ENCODE results near the gene EP400. TPM values are rescaled to one million over a fixed set of nuclear protein-coding genes. Genes with fewer than 3 reads are reported as not detected.

EP400 gene
- polyA plus RNA-seq, 1 donor (not counting 4 experiments of a cell fraction or from before 2014, with no cell fraction given): 4.1 TPM

- no peak for TF ChIP-seq CTCF (optimal IDR thresholded peaks at IDR 0.05 in 1 of 3, IDR thresholded peaks at IDR 0.05 in 1 of 3, conservative IDR thresholded peaks at IDR 0.05 in 1 of 3; ENCODE audit: extremely low read depth in 1 of 3, insufficient read depth in 2 of 3, low read length in 3 of 3)
- no peak for TF ChIP-seq EZH2 (IDR thresholded peaks at IDR 0.05; ENCODE audit: low read length)
- no peak overlapping the region for H2AFZ ChIP-seq (ENCODE audit: control insufficient read depth, low read length)
- DNase-seq (ENCODE audit: low read depth, low spot score) (no peak), FAIRE-seq (no peak)
- H3K79me2 ChIP-seq (ENCODE audit: control insufficient read depth, insufficient read depth, low read length): no peaks in the 10 kb centered on the region
- H3K9me1 ChIP-seq (ENCODE audit: control insufficient read depth, extremely low read depth, insufficient read depth, low read length): no peaks in the 10 kb centered on the region
- dilution Hi-C loops (cut with MboI; ENCODE audit: extremely low pct_ligation_motif_present, low sequenced_read_pairs): no loop called here
- no peaks in the 10 kb centered on the region for H4K20me1 ChIP-seq (ENCODE audit: control insufficient read depth, extremely low read depth, insufficient read depth, low read length)
- no peak overlapping the region for H3K9ac ChIP-seq (ENCODE audit: control insufficient read depth, extremely low read depth, insufficient read depth, low read length)
- no peak overlapping the region for H3K27ac ChIP-seq (ENCODE audit: control insufficient read depth, insufficient read depth, low read length)
- no peaks in the 10 kb centered on the region for H3K4me1 ChIP-seq (ENCODE audit: control insufficient read depth, extremely low read depth, insufficient read depth, low read length)
- no peak overlapping the region for H3K4me2 ChIP-seq (ENCODE audit: control insufficient read depth, extremely low read depth, insufficient read depth, low read depth, low read length)
- peaks cover 18 to 28% of the 10 kb centered on the region in 2 experiments for H3K36me3 ChIP-seq (ENCODE audit: control insufficient read depth in 2 of 2, extremely low read depth in 1 of 2, insufficient read depth in 2 of 2, low read length in 2 of 2)
- H3K27me3 ChIP-seq (ENCODE audit: control insufficient read depth, extremely low read depth, insufficient read depth, low read length): no peaks in the 10 kb centered on the region
- H3K9me3 ChIP-seq (ENCODE audit: control insufficient read depth, low read depth, low read length): no peaks in the 10 kb centered on the region
- H3K4me3 ChIP-seq (ENCODE audit: control insufficient read depth in 2 of 3, extremely low read depth in 1 of 3, insufficient read depth in 2 of 3, low read depth in 1 of 3, low read length in 3 of 3): no peak overlapping the region
These were observed 80.8 kb downstream of the EP400 start for GRCh38 chr12:132030367-132031038.

GRCh38 chr12:132033627-132034026 lies 83.9 kb downstream of the EP400 start:
- FAIRE-seq (no peak), DNase-seq (ENCODE audit: low read depth, low spot score) (no peak)
- TF ChIP-seq CTCF (optimal IDR thresholded peaks at IDR 0.05 in 1 of 3, IDR thresholded peaks at IDR 0.05 in 1 of 3, conservative IDR thresholded peaks at IDR 0.05 in 1 of 3; ENCODE audit: extremely low read depth in 1 of 3, insufficient read depth in 2 of 3, low read length in 3 of 3) (no peak), EZH2 (IDR thresholded peaks at IDR 0.05; ENCODE audit: low read length) (no peak)
- dilution Hi-C loops (cut with MboI; ENCODE audit: extremely low pct_ligation_motif_present, low sequenced_read_pairs): no loop called here
- no peak overlapping the region for H3K9ac ChIP-seq (ENCODE audit: control insufficient read depth, extremely low read depth, insufficient read depth, low read length)
- H3K4me3 ChIP-seq (ENCODE audit: control insufficient read depth in 2 of 3, extremely low read depth in 1 of 3, insufficient read depth in 2 of 3, low read depth in 1 of 3, low read length in 3 of 3): no peak overlapping the region
- no peak overlapping the region for H3K4me2 ChIP-seq (ENCODE audit: control insufficient read depth, extremely low read depth, insufficient read depth, low read depth, low read length)
- H3K36me3 ChIP-seq (ENCODE audit: control insufficient read depth in 2 of 2, extremely low read depth in 1 of 2, insufficient read depth in 2 of 2, low read length in 2 of 2): peaks cover 21 to 38% of the 10 kb centered on the region in 2 experiments
- no peaks in the 10 kb centered on the region for H3K27me3 ChIP-seq (ENCODE audit: control insufficient read depth, extremely low read depth, insufficient read depth, low read length)
- no peak overlapping the region for H2AFZ ChIP-seq (ENCODE audit: control insufficient read depth, low read length)
- no peaks in the 10 kb centered on the region for H3K4me1 ChIP-seq (ENCODE audit: control insufficient read depth, extremely low read depth, insufficient read depth, low read length)
- no peaks in the 10 kb centered on the region for H4K20me1 ChIP-seq (ENCODE audit: control insufficient read depth, extremely low read depth, insufficient read depth, low read length)
- H3K79me2 ChIP-seq (ENCODE audit: control insufficient read depth, insufficient read depth, low read length): no peaks in the 10 kb centered on the region
- no peaks in the 10 kb centered on the region for H3K9me1 ChIP-seq (ENCODE audit: control insufficient read depth, extremely low read depth, insufficient read depth, low read length)
- no peaks in the 10 kb centered on the region for H3K9me3 ChIP-seq (ENCODE audit: control insufficient read depth, low read depth, low read length)
- no peak overlapping the region for H3K27ac ChIP-seq (ENCODE audit: control insufficient read depth, insufficient read depth, low read length)
